ENCODE results near the gene FBXL13.
"Not testable (repeated sequence)": the region's sequence is repeated elsewhere in the genome, so short reads cannot be mapped to it uniquely, and the experiment has no call there.

DNA sequence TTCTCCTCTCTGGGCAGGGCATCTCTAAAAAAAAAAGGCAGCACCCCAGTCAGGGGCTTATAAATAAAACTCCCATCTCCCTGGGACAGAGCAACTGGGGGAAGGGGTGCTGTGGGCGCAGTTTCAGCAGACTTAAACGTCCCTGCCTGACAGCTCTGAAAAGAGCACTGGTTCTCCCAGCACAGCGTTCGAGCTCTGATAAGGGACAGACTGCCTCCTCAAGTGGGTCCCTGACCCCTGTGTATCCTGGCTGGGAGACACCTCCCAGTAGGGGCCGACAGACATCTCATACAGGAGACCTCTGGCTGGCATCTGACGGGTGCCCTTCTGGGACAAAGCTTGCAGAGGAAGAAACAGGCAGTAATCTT lies 32.1 kb upstream of the FBXL13 start:
- not testable (repeated sequence) for TF ChIP-seq STAT3 (IDR thresholded peaks at IDR 0.05; ENCODE audit: low read depth, low read length); POLR2A (IDR thresholded peaks at IDR 0.05; ENCODE audit: low read depth, low read length); SIN3A (IDR thresholded peaks at IDR 0.05; ENCODE audit: low read depth, low read length); BMI1 (IDR thresholded peaks at IDR 0.05; ENCODE audit: borderline replicate concordance); POLR2AphosphoS5 (IDR thresholded peaks at IDR 0.05; ENCODE audit: low read length); EZH2 (IDR thresholded peaks at IDR 0.05; ENCODE audit: borderline replicate concordance, control insufficient read depth, low read depth, low read length); HCFC1 (IDR thresholded peaks at IDR 0.05; ENCODE audit: low read length)
- TF ChIP-seq, protein P1, sequence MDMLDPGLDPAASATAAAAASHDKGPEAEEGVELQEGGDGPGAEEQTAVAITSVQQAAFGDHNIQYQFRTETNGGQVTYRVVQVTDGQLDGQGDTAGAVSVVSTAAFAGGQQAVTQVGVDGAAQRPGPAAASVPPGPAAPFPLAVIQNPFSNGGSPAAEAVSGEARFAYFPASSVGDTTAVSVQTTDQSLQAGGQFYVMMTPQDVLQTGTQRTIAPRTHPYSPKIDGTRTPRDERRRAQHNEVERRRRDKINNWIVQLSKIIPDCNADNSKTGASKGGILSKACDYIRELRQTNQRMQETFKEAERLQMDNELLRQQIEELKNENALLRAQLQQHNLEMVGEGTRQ (IDR thresholded peaks at IDR 0.05; ENCODE audit: borderline replicate concordance, low read depth, low read length) = not testable (repeated sequence)

Measured in GM12878 (cell line).